Ovary (tissue), 9 donors: ENCODE data around the gene SURF1. TPM values are rescaled to one million over a fixed set of nuclear protein-coding genes. Genes with fewer than 3 reads are reported as not detected.

Experiments
- DNase-seq, 5 donors: peaks; one replicate each; pipeline ENCODE4 v3.0.0-alpha.2; 2019 to 2020
- H3K27ac ChIP-seq, 2 donors: fragments of 200-600 bp; one replicate each; pipeline versions ENCODE4 v1.5.1 to v1.8.0; 2019 to 2022
- H3K27me3 ChIP-seq: fragments of 200-600 bp; one replicate; pipeline ENCODE4 v1.8.0; 2022
- H3K36me3 ChIP-seq: fragments of 200-600 bp; sonication (generic); one replicate; pipeline ENCODE4 v1.5.1; 2019
- H3K4me1 ChIP-seq: one replicate; pipeline ENCODE4 v1.8.1; 2013; ENCODE audit warnings: mild to moderate bottlenecking, moderate library complexity; ENCODE audit not compliant: insufficient read depth
- H3K4me3 ChIP-seq: fragments of 200-600 bp; sonication (generic); one replicate; pipeline ENCODE4 v1.5.1; 2017
- H3K9me3 ChIP-seq, 2 donors: fragments of 200-600 bp in 1 of 2; sonication (generic) in 1 of 2; one replicate each; pipeline versions ENCODE4 v1.5.1 to v1.8.1; 2013 to 2019; ENCODE audit warnings: mild to moderate bottlenecking in 1 of 2, moderate library complexity in 1 of 2
- CTCF ChIP-seq, 3 donors: fragments of 450-650 bp in 2 of 3; fragments of 200-600 bp in 1 of 3; IDR thresholded peaks; one replicate each; pipeline versions ENCODE4 v1.5.1 to v1.8.0; 2016 to 2022; ENCODE audit warnings: antibody characterized with exemption in 3 of 3, mild to moderate bottlenecking in 1 of 3
- EP300 ChIP-seq: sonication (generic); formaldehyde crosslinking; IDR thresholded peaks from one replicate; pipeline ENCODE4 v1.6.1; 2017; ENCODE audit warnings: antibody characterized with exemption
- POLR2A ChIP-seq: fragments of 450-650 bp; IDR thresholded peaks from one replicate; pipeline ENCODE4 v1.6.1; 2017; ENCODE audit warnings: antibody characterized with exemption, mild to moderate bottlenecking, moderate library complexity
- WGBS, 3 donors: extraction: QIAGEN DNeasy Blood & Tissue Kit in 1 of 3; methylation state at CpG; one replicate each; pipeline versions ENCODE4 v1.1.5 to v1.1.7; 2013 to 2017; 5-methylcytosine and 5-hydroxymethylcytosine counted together
- intact Hi-C, 4 donors: fragments of 100-400 bp; cut with DNase I; formaldehyde crosslinking; loops; one replicate each; pipeline versions ENCODE4 v1.11.0 to v1.15.1; 2022 to 2023
- polyA plus RNA-seq, 2 donors: library from polyadenylated mRNA; stranded (reverse); fragments of 200-250 nt in 1 of 2; fragments of 350-450 nt in 1 of 2; fragmentation: Illumina TruSeq in 1 of 2; extraction: RNeasy Lipid Tissue Mini Kit (QIAGEN cat#74804) in 1 of 2; gene quantifications; one replicate each; pipeline ENCODE4 v1.2.3, GENCODE V29; 2013 to 2014
- total RNA-seq, 7 donors: library from RNA; depleted of rRNA in 2 of 7; stranded (reverse); fragments of >200 nt in 2 of 7; fragmentation: NEBNext Ultra II Directional in 3 of 7; extraction: Animal tissue kit (Norgen Biotek cat#: 25700) in 3 of 7; gene quantifications; one replicate each; pipeline versions ENCODE4 v1.1.0 to v1.2.4, GENCODE V29; 2016 to 2023
- donor health status: DM: no; HTN: no; CAD: no; lungs with moderate emphysema.
- donor health status: DM: no; HTN: no; CAD: no.
- donor health status: Bipolar disorder and iron deficiency.
- donor health status: DM: yes; HTN: yes; CAD: no.
- donor health status: DM: no; HTN: no; CAD: no.
- donor health status: DM: yes; HTN: yes; CAD: no.

SURF1 gene
- total and polyA plus RNA-seq, 9 donors = 23.5 to 51.3 (median 35.6) TPM

- no peak overlapping the region for H3K4me3 ChIP-seq
- no peak for DNase-seq
- H3K9me3 ChIP-seq = no peaks in the 10 kb centered on the region
- H3K4me1 ChIP-seq = no peaks in the 10 kb centered on the region
- H3K27me3 ChIP-seq = no peaks in the 10 kb centered on the region
- 77 to 80% (median 80%) methylated on average over 15 to 16 of the region's 16 CpGs for WGBS, 3 donors
- H3K27ac ChIP-seq = no peak overlapping the region
- TF ChIP-seq EP300 = no peak
- no peak for TF ChIP-seq POLR2A
- TF ChIP-seq CTCF (IDR thresholded peaks at IDR 0.05) = no peak
- intact Hi-C loops = loop anchor here in 3 of 4 donors (5.0 to 10.0 kb wide), 3 partner anchors 83 to 321 kb away; no protein-coding TSS in a partner anchor
- no peaks in the 10 kb centered on the region for H3K36me3 ChIP-seq
Measured at GRCh38 chr9:133403766-133404453, 47.6 kb upstream of the SURF1 start.

GRCh38 chr9:133402689-133403088 lies 46.4 kb upstream of the SURF1 start:
- 49 to 72% (median 56%) methylated on average over 5 to 7 of the region's 7 CpGs for WGBS, 3 donors
- Histone ChIP-seq H3K27me3 (no peaks in the 10 kb centered on the region), H3K9me3 (no peaks in the 10 kb centered on the region), H3K27ac (no peak overlapping the region), H3K4me3 (no peak overlapping the region), H3K4me1 (no peaks in the 10 kb centered on the region), H3K36me3 (no peaks in the 10 kb centered on the region)
- TF ChIP-seq EP300 (no peak), CTCF (IDR thresholded peaks at IDR 0.05) (no peak)
- DNase-seq = no peak
- intact Hi-C loops = loop anchor here in 3 of 4 donors (5.0 to 10.0 kb wide), 3 partner anchors 85 to 322 kb away; no protein-coding TSS in a partner anchor

- no peaks in the 10 kb centered on the region for H3K4me1 ChIP-seq
- DNase-seq = no peak
- TF ChIP-seq POLR2A (no peak), EP300 (no peak), CTCF (IDR thresholded peaks at IDR 0.05) (no peak)
- WGBS, 3 donors = 79 to 85% (median 80%) methylated on average over 6 of the region's 6 CpGs
- no peaks in the 10 kb centered on the region for H3K9me3 ChIP-seq
- H3K27me3 ChIP-seq = no peaks in the 10 kb centered on the region
- intact Hi-C loops = loop anchor here in 3 of 4 donors (5.0 to 10.0 kb wide), 3 partner anchors 86 to 323 kb away; no protein-coding TSS in a partner anchor
- no peak overlapping the region for H3K4me3 ChIP-seq
- no peak overlapping the region for H3K27ac ChIP-seq
- no peaks in the 10 kb centered on the region for H3K36me3 ChIP-seq
Measured at GRCh38 chr9:133401588-133401987, 45.3 kb upstream of the SURF1 start.

GRCh38 chr9:133400292-133400691 lies 44.0 kb upstream of the SURF1 start:
- intact Hi-C loops = loop anchor here in 3 of 4 donors (5.0 to 10.0 kb wide), 3 partner anchors 87 to 325 kb away; no protein-coding TSS in a partner anchor
- H3K27ac ChIP-seq = no peak overlapping the region
- no peak for DNase-seq
- WGBS, 3 donors = 84 to 91% (median 86%) methylated on average over 11 to 12 of the region's 12 CpGs
- H3K27me3 ChIP-seq = no peaks in the 10 kb centered on the region
- no peaks in the 10 kb centered on the region for H3K36me3 ChIP-seq
- TF ChIP-seq CTCF (IDR thresholded peaks at IDR 0.05) (no peak), EP300 (no peak), POLR2A (no peak)
- H3K9me3 ChIP-seq = no peaks in the 10 kb centered on the region
- H3K4me3 ChIP-seq = no peak overlapping the region
- H3K4me1 ChIP-seq = no peaks in the 10 kb centered on the region
